ENCODE results near the gene NRSN2. TPM values are rescaled to one million over a fixed set of nuclear protein-coding genes. Genes with fewer than 3 reads are reported as not detected.
"Not testable (repeated sequence)": the region's sequence is repeated elsewhere in the genome, so short reads cannot be mapped to it uniquely, and the experiment has no call there.

The NRSN2 gene
- total and polyA plus RNA-seq, 12 donors: 12.1 to 53.9 (median 20.0) TPM

DNA sequence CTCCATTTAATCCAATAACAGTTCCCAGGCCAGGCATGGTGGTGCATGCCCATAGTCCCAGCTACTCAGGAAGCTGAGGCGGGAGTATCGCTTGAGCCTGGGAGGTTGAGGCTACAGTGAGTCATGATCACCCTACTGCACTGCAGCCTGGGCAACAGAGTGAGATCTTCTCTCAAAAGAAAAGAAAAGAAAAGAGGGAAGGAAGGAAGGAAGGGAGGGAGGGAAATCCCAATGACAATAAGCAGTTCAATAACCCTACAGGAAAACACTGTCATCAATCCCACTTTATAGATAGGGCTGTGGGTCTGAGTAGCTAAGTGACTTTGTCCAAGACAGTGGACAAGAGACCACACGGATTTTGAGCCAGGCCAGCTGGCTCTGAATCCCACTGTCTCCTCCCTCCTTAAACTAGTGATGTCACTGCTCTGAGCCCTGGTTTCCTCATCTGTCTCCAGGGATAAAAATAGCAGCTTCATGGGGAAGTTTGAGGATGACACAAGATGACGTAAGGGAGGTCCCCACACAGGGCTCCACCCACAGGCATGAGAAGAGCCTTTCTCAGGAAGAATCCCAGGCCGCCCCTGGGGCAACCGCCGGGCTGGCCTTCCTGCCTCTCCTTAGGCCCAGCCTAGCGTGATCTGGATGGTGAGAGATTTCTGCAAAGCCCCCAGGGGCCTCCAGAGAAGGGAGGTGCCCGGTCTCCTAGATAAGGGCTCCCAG is 26.4 kb downstream of the NRSN2 start:
- TF ChIP-seq, protein P1, sequence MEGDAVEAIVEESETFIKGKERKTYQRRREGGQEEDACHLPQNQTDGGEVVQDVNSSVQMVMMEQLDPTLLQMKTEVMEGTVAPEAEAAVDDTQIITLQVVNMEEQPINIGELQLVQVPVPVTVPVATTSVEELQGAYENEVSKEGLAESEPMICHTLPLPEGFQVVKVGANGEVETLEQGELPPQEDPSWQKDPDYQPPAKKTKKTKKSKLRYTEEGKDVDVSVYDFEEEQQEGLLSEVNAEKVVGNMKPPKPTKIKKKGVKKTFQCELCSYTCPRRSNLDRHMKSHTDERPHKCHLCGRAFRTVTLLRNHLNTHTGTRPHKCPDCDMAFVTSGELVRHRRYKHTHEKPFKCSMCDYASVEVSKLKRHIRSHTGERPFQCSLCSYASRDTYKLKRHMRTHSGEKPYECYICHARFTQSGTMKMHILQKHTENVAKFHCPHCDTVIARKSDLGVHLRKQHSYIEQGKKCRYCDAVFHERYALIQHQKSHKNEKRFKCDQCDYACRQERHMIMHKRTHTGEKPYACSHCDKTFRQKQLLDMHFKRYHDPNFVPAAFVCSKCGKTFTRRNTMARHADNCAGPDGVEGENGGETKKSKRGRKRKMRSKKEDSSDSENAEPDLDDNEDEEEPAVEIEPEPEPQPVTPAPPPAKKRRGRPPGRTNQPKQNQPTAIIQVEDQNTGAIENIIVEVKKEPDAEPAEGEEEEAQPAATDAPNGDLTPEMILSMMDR (IDR thresholded peaks at IDR 0.05): no peak
- WGBS, 2 donors: 55 to 61% methylated on average over 9 of the region's 9 CpGs
- H3K27ac ChIP-seq: peak overlapping the region in 8 of 10 donors; percentile 17 to 81 (median 58)

DNA sequence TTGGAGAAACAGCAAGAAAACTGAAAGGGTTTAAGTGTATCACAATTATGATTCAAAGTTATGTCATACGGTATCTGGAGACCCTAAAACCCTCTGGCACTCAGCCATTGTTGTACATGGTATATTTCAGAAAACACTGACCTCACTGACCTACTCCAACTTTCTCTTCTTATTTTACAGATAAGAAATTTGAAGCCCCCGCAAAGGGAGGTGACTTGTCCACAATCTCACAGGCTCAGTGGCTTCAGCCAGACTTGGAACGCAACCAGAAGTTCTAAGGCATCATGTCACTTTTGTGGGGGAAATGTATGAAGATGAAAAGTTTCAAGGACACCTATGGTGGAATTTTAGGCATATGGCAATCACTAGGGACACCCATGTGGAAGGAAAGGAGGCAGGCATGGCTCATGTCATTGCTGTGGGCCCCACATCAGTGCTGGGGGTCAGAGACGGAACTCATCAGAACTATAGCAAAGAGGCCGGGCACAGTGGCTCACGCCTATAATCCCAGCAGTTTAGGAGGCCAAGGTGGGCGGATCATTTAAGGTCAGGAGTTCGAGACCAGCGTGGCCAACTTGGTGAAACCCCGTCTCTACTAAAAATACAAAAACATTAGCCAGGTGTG is 28.5 kb downstream of the NRSN2 start:
- Histone ChIP-seq H3K4me1 (peaks cover 0 to 34% (median 28%) of the 10 kb centered on the region in 9 donors), H3K36me3 (no peaks in the 10 kb centered on the region), H3K27me3 (no peaks in the 10 kb centered on the region), H3K27ac (no peak overlapping the region), H3K4me3 (no peak overlapping the region), H3K9me3 (no peaks in the 10 kb centered on the region)
- DNase-seq (no peak), ATAC-seq (no peak)
- WGBS, 2 donors: 86 to 87% methylated on average over 10 of the region's 10 CpGs
- intact Hi-C loops (cut with DNase I): no loop called here
- TF ChIP-seq, protein P1 (IDR thresholded peaks at IDR 0.05): no peak

More for the DNA sequence above, 26.4 kb downstream of the NRSN2 start:
- intact Hi-C loops (cut with DNase I): no loop called here
- H3K36me3 ChIP-seq: no peaks in the 10 kb centered on the region
- peaks cover 0 to 34% (median 28%) of the 10 kb centered on the region in 9 donors for H3K4me1 ChIP-seq
- no peaks in the 10 kb centered on the region for H3K27me3 ChIP-seq
- H3K9me3 ChIP-seq: no peaks in the 10 kb centered on the region
- H3K4me3 ChIP-seq: no peak overlapping the region
- DNase-seq (peak; percentile 26 to 29), ATAC-seq (peak; percentile 27 to 87 (median 46))

DNA sequence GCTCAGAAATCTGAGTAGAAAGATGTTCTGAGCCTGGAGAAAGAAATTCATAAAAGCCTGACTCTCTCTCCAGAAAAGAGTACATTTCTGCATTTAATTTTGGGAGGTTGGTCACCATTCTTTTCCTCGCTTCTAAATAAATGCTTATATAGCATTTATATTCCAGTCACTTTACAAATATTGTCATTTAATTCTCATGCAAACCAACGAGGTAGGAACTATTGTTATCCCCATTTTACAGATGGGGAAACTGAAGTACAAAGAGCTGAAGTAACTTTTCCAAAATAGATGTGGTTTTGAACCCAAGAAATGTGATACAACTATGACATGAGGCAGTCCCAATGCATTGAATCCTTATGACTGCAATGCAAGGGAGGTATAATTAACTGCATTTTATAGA is 29.2 kb downstream of the NRSN2 start:
- 26 to 30% methylated on average over 2 of the region's 2 CpGs for WGBS, 2 donors
- TF ChIP-seq, protein P1 (IDR thresholded peaks at IDR 0.05): no peak
- intact Hi-C loops (cut with DNase I): no loop called here
- Histone ChIP-seq H3K27ac (no peak overlapping the region), H3K36me3 (no peaks in the 10 kb centered on the region), H3K4me1 (peaks cover 0 to 33% (median 26%) of the 10 kb centered on the region in 9 donors), H3K4me3 (no peak overlapping the region), H3K9me3 (no peaks in the 10 kb centered on the region), H3K27me3 (no peaks in the 10 kb centered on the region)
- DNase-seq: no peak
- no peak for ATAC-seq

DNA sequence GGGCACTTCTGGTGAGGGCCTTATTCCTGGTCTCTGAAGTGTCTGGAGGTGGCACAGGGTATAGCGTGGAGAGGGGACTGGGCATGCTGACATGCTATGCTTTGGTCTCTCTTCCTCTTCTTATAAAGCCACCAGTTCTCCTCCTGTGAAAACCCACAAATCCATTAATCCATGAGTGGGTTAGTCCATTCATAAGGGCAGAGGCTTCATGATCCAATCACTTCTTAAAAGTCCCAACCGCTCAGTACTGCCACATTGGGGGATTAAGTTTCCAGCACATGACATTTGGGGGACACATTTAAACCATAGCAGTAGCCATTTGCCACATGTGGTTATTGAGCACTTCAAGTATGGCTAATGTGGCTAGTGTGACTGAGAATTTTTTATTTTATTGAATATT is 29.8 kb downstream of the NRSN2 start:
- intact Hi-C loops (cut with DNase I): no loop called here
- no peak for ATAC-seq
- Histone ChIP-seq H3K36me3 (no peaks in the 10 kb centered on the region), H3K4me1 (peaks cover 0 to 33% (median 20%) of the 10 kb centered on the region in 9 donors), H3K27ac (no peak overlapping the region), H3K27me3 (peaks cover 0 to 5% (median 0%) of the 10 kb centered on the region in 7 donors), H3K9me3 (no peaks in the 10 kb centered on the region), H3K4me3 (no peak overlapping the region)
- TF ChIP-seq, protein P1 (IDR thresholded peaks at IDR 0.05): no peak
- 61 to 64% methylated on average over 2 of the region's 2 CpGs for WGBS, 2 donors
- no peak for DNase-seq

DNA sequence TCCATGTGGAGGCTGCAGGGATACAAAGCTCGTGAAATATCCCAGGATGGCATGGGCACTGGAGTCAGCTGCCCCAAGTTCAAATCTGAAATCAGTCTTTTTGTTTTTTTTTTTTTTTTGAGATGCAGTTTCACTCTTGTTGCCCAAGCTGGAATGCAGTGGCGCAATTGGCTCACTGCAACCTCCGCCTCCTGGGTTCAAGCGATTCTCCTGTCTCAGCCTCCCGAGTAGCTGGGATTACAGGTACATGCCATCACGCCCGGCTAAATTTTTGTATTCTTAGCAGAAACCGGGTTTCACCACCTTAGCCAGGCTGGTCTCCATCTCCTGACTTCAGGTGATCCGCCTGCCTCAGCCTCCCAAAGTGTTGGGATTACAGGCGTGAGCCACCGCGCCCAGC is 30.7 kb downstream of the NRSN2 start:
- WGBS, 2 donors: 93 to 96% methylated on average over 12 of the region's 12 CpGs
- H3K36me3 ChIP-seq; DNase-seq; H3K27me3 ChIP-seq; H3K9me3 ChIP-seq; intact Hi-C loops (cut with DNase I); ATAC-seq; H3K27ac ChIP-seq; H3K4me3 ChIP-seq: not testable (repeated sequence)
- peaks cover 0 to 33% (median 17%) of the 10 kb centered on the region in 9 donors for H3K4me1 ChIP-seq
